ENCODE results near the gene TOP3B. TPM values are rescaled to one million over a fixed set of nuclear protein-coding genes. Genes with fewer than 3 reads are reported as not detected.

The TOP3B gene
- total RNA-seq, 2 experiments from 2014 or later, result 82.6 to 98.7 TPM

DNA sequence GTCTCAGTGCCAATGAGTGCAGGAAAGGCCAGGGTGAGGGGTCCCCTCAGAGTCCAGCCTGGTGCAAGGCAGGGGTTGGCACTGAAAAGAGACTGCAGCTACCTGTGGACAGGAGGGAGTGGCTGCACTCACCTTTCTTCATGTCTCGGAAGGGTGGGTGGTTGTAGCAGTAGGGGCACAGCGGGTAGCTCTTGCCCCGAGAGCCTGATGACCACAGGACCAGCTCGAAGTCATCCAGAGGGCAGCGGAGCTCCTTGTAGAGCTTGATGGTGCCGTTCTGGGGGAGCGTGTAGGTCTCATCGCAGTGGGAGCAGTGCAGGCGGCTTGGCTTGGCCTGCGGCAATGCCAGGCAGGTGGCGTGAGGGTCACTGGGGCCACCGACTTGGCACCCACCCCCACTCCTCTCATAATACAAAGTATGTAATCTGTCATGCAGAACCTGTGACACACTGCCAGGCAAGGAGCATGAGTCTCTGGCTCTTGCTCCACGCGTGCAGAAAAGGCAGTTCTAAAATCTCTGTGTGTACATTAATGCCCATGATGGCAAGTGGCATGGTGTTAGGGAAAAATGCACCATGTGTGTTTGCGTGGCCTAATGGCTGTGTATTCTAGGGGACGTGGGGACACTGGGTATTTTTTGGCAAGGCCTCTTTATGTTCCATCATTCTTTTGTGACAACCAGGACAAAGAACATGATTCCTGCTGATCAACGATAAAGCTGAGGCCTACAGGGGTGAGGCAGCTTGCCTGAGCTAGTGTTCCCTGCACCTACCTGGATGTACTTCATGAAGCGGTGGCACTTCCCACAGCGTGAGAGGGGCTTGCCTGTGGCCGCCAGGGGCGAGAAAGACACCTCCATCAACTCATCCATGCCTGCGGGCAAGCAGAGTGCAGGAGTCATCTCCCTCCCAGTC, 24.0 kb downstream of the TOP3B start:
- H3K27ac ChIP-seq (ENCODE audit: low read depth, low read length, poor library complexity, severe bottlenecking), result no peak overlapping the region
- H3K4me3 ChIP-seq (ENCODE audit: low read depth, low read length, poor library complexity, severe bottlenecking), result no peak overlapping the region
- no peak overlapping the region for H3K4me2 ChIP-seq (ENCODE audit: low read length)
- H3K9me3 ChIP-seq (ENCODE audit: low read length), result no peaks in the 10 kb centered on the region
- TF ChIP-seq, protein P1, sequence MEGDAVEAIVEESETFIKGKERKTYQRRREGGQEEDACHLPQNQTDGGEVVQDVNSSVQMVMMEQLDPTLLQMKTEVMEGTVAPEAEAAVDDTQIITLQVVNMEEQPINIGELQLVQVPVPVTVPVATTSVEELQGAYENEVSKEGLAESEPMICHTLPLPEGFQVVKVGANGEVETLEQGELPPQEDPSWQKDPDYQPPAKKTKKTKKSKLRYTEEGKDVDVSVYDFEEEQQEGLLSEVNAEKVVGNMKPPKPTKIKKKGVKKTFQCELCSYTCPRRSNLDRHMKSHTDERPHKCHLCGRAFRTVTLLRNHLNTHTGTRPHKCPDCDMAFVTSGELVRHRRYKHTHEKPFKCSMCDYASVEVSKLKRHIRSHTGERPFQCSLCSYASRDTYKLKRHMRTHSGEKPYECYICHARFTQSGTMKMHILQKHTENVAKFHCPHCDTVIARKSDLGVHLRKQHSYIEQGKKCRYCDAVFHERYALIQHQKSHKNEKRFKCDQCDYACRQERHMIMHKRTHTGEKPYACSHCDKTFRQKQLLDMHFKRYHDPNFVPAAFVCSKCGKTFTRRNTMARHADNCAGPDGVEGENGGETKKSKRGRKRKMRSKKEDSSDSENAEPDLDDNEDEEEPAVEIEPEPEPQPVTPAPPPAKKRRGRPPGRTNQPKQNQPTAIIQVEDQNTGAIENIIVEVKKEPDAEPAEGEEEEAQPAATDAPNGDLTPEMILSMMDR (conservative IDR thresholded peaks at IDR 0.05; ENCODE audit: low read length), result no peak
- no peak for TF ChIP-seq EZH2phosphoT487 (IDR thresholded peaks at IDR 0.05; ENCODE audit: borderline replicate concordance, low read depth, low read length)
- BruUV-seq (replicated peaks), result no TSS peak
- ChIA-PET POLR2A (no interaction called here), CTCF (ENCODE audit: unreplicated experiment) (no interaction called here)
- peaks cover 50% of the 10 kb centered on the region for H3K36me3 ChIP-seq (ENCODE audit: insufficient read depth, low read length)
- no peaks in the 10 kb centered on the region for H3K9me2 ChIP-seq (ENCODE audit: insufficient read depth, low read length)
- H3K79me2 ChIP-seq (ENCODE audit: insufficient read depth, low read depth, low read length), result no peaks in the 10 kb centered on the region
- H2AFZ ChIP-seq (ENCODE audit: low read length), result no peak overlapping the region
- no peaks in the 10 kb centered on the region for H3K4me1 ChIP-seq (ENCODE audit: insufficient read depth, low read length, poor library complexity, severe bottlenecking)
- H4K20me1 ChIP-seq (ENCODE audit: insufficient read depth, low read length), result no peaks in the 10 kb centered on the region
- no peak for DNase-seq (ENCODE audit: low spot score)
- intact Hi-C loops (cut with micrococcal nuclease; ENCODE audit: unreplicated experiment), result no loop called here

DNA sequence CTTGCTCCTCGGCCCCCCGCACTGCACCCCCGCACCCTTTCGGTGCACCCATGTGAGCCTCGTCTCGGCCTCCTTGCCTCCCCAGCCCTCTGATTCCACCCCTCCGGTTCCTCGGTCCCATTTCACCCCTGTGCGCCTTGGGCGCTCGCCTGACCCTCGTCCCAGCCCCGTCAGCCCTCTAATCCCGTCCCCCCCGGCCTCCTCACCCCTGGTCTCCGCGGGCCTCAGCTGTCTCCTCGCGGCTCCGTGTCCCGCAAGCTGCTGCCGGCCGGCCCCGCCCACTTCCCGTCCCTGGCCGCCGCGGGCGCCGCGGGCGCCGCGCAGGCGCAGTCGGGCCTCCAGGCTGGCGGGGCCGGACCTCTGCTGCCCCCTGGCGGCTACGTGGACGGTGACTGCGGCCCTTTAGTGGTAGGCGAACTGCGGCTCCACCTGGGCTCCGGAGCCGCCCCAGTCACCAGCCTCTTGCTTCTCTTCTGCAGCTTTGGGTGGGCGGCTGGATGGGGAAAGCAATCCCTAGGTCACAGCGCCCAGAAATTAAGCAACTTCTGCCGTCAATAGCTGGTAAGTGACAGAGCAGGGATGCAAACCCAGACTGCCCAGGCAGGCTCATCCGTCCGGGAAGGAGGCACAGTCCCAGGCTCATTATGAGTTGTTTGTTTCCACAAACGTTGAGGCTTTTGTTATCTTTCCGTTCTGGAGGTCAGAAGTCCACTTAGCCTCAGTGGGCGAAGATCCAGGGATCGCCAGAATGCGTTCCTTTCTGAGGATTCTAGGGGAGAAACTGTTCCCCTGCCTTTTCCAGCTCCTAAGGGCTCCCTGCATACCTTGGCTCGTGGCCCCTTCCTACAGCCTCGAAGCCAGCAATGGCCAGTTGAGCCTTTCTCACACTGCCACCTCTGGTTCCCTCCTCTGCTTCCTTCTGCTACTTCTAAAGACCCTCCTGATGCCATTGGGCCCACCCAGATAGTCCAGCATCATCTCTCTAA, 29.7 kb downstream of the TOP3B start, which contains the start of gene PPM1F:
Gene PPM1F (minus strand): TSS at position 263 of the 986 bp plus-strand sequence. CDS start 6,800 bp downstream, outside the sequence.
- peak; percentile 89 for DNase-seq (ENCODE audit: low spot score)
- H3K9me3 ChIP-seq (ENCODE audit: low read length), result no peaks in the 10 kb centered on the region
- intact Hi-C loops (cut with micrococcal nuclease; ENCODE audit: unreplicated experiment), result loop anchor here (2.0 kb wide), 2 partner anchors 14 to 240 kb away; no protein-coding TSS in a partner anchor
- H3K79me2 ChIP-seq (ENCODE audit: insufficient read depth, low read depth, low read length), result no peaks in the 10 kb centered on the region
- no peaks in the 10 kb centered on the region for H3K9me2 ChIP-seq (ENCODE audit: insufficient read depth, low read length)
- H3K4me3 ChIP-seq (ENCODE audit: low read depth, low read length, poor library complexity, severe bottlenecking), result peak within 1 kb of the TSS; percentile 74
- no peak within 1 kb of the TSS for H3K27ac ChIP-seq (ENCODE audit: low read depth, low read length, poor library complexity, severe bottlenecking)
- H3K36me3 ChIP-seq (ENCODE audit: insufficient read depth, low read length), result no peaks in the 10 kb centered on the region
- POLR2A ChIA-PET, result interaction anchor here (0.8 kb wide), 1 partner anchor 26 kb away, joined by 3 read pairs; no protein-coding TSS in a partner anchor
- H4K20me1 ChIP-seq (ENCODE audit: insufficient read depth, low read length), result no peaks in the 10 kb centered on the region
- CTCF ChIA-PET (ENCODE audit: unreplicated experiment), result no interaction called here
- peak within 1 kb of the TSS; percentile 40 for H2AFZ ChIP-seq (ENCODE audit: low read length)
- peaks cover 6% of the 10 kb centered on the region for H3K4me1 ChIP-seq (ENCODE audit: insufficient read depth, low read length, poor library complexity, severe bottlenecking)
- H3K4me2 ChIP-seq (ENCODE audit: low read length), result peak within 1 kb of the TSS; percentile 91
- TF ChIP-seq, protein P1 (conservative IDR thresholded peaks at IDR 0.05; ENCODE audit: low read length), result peak; percentile 90
- TF ChIP-seq EZH2phosphoT487 (IDR thresholded peaks at IDR 0.05; ENCODE audit: borderline replicate concordance, low read depth, low read length), result no peak
- BruUV-seq (replicated peaks), result no TSS peak
